ENCODE measurements around the gene EIF4E2.

Gene EIF4E2

DNA sequence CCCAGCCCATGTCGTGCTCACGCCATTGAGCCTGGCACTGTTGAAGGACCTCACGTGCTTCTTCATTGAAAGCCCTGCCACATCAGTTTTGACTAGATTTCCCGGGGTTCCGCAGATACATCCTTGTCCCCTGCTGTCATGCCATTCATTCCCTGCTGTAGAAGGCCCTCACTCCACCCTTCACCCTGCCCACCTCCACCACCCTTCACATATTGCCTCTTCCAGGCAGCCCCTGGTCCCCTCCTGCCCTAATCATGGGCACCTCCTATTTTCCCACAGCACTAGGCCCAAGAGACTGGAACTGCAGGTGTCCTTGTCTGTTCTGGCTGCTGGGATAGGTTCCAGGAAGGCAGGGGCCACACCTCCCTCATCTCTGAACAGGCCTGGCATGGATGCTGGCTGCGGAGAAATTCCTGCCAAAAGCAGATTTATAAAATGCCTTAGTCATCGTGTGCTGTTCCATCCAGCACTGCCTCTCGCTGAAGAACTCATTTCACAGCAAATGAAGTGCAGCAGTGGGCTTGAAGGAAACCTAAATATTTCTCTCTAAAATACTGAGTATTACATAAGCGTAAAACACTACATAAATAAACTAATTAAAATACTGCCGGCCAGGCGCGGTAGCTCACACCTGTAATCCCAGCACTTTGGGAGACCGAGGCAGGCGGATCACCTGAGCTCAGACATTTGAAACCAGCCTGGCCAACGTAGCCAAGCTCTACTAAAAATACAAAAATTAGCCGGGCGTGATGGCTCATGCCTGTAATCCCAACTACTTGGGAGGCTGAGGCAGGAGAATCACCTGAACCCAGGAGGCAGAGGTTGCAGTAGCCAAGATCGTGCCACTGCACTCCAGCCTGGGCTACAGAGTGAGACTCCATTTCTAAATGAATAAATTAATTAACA, 38.4 kb downstream of the EIF4E2 start:
- DNase-seq (ENCODE audit: insufficient read length, low spot score): no peak
- TF ChIP-seq, protein P1, sequence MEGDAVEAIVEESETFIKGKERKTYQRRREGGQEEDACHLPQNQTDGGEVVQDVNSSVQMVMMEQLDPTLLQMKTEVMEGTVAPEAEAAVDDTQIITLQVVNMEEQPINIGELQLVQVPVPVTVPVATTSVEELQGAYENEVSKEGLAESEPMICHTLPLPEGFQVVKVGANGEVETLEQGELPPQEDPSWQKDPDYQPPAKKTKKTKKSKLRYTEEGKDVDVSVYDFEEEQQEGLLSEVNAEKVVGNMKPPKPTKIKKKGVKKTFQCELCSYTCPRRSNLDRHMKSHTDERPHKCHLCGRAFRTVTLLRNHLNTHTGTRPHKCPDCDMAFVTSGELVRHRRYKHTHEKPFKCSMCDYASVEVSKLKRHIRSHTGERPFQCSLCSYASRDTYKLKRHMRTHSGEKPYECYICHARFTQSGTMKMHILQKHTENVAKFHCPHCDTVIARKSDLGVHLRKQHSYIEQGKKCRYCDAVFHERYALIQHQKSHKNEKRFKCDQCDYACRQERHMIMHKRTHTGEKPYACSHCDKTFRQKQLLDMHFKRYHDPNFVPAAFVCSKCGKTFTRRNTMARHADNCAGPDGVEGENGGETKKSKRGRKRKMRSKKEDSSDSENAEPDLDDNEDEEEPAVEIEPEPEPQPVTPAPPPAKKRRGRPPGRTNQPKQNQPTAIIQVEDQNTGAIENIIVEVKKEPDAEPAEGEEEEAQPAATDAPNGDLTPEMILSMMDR (IDR thresholded peaks at IDR 0.05; ENCODE audit: insufficient read depth, missing control alignments): no peak
- FAIRE-seq: no peak

DNA sequence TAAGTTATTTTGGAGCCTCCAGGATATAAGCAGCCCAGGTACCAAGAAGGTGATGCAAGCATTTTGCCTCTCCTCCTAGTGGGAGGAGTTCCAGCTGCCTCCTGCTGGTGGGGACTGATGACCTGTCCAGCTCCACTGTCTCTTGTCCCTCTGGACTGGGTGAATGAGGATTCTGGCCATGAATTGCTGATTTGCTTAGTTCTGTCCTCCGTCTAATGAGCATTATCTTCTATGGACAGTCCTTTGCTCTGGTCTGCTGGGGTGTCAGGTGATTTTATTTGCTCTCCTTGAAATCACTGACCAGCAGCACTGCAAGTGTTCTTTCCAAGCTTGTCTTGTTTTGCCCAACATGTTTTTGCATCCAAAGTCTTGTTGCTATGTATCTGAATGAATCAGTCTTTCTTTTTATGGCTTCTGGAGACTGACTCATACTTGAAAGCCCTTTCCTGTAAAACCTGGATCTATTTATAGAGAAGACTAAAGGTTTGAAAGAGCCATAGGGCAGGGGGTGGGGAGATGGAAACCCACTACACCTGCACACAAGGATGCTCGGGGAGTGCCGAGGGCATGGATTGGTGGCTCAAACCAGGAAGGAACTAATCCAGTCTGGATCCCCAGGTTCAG, 42.4 kb downstream of the EIF4E2 start:
- TF ChIP-seq, protein P1 (IDR thresholded peaks at IDR 0.05; ENCODE audit: insufficient read depth, missing control alignments): no peak
- FAIRE-seq (no peak), DNase-seq (ENCODE audit: insufficient read length, low spot score) (no peak)

DNA sequence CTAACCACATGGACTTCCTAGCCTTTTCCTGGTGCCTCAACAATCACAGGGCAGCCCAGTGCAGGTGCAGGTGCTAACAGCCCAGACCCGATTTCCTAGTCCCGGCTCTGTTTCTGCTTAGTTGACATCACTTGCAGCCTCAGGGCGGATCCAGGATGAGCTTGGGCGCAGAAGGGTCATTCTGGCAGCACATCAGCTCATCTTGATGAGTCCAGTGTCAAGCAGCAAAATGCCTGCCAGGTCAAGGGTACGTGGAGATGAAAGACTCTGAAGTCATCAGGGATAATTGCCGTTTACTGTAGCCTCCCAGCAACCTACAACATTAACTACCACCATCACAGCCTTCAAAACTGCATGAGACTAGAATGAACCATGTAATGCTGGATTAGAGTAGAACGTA, 43.5 kb downstream of the EIF4E2 start:
- DNase-seq (ENCODE audit: insufficient read length, low spot score): no peak
- no peak for FAIRE-seq

DNA sequence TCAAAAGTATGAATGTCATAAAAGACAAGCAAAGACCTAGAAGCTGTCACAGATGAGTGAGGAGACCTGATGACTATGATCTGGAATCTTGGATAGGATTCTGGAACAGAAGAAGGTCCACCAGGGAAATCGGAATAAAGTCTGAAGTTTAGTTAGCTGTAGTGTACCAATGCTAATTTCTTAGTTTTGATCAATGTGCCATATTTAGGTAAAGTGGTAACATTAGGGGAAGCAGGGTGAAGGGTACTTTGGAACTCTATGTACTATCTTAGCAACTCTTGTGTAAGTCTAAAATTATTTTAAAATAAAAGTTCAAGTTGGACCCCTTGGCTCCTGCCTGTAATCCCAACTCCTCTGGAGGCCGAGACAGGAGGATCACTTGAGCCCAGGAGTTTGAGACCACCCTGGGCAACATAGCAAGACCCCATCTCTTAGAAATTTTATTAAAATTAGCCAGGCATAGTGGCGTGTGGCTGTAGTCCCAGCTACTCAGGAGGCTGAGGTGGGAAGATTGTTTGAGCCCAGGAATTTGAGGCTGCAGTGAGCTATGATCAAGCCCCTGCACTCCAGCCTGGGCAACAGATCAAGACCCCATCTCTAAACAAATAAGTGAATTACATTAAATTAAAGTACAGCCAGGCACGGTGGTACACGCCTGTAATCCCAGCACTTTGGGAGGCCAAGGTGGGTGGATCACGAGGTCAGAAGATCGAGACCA, 47.0 kb downstream of the EIF4E2 start:
- TF ChIP-seq, protein P1 (IDR thresholded peaks at IDR 0.05; ENCODE audit: insufficient read depth, missing control alignments): no peak

More for the DNA sequence above, 43.5 kb downstream of the EIF4E2 start:
- TF ChIP-seq, protein P1 (IDR thresholded peaks at IDR 0.05; ENCODE audit: insufficient read depth, missing control alignments): no peak

GRCh38 chr2:232598293-232598692, 47.8 kb downstream of the EIF4E2 start:
- FAIRE-seq (no peak), DNase-seq (ENCODE audit: insufficient read length, low spot score) (no peak)
- TF ChIP-seq, protein P1 (IDR thresholded peaks at IDR 0.05; ENCODE audit: insufficient read depth, missing control alignments): no peak

More for the DNA sequence above, 47.0 kb downstream of the EIF4E2 start:
- DNase-seq (ENCODE audit: insufficient read length, low spot score) (no peak), FAIRE-seq (no peak)

- peak; percentile 58 for DNase-seq (ENCODE audit: insufficient read length, low spot score)
- TF ChIP-seq, protein P1 (IDR thresholded peaks at IDR 0.05; ENCODE audit: insufficient read depth, missing control alignments): no peak
- FAIRE-seq: no peak
Observed at GRCh38 chr2:232600053-232600773, 49.7 kb downstream of the EIF4E2 start.
